Stimulated activated CD4-positive, alpha-beta T cell treated with anti-CD3 and anti-CD28 coated beads, Interleukin-2, amount 100 ng/mL, for 4 hours (primary cell): Measurements from ENCODE around the gene ZNF432.

ENCODE experiments used
- DNase-seq: peaks from one replicate; pipeline ENCODE4 v3.0.0-alpha.2; 2020; ENCODE audit warnings: low read depth

Gene ZNF432

DNA sequence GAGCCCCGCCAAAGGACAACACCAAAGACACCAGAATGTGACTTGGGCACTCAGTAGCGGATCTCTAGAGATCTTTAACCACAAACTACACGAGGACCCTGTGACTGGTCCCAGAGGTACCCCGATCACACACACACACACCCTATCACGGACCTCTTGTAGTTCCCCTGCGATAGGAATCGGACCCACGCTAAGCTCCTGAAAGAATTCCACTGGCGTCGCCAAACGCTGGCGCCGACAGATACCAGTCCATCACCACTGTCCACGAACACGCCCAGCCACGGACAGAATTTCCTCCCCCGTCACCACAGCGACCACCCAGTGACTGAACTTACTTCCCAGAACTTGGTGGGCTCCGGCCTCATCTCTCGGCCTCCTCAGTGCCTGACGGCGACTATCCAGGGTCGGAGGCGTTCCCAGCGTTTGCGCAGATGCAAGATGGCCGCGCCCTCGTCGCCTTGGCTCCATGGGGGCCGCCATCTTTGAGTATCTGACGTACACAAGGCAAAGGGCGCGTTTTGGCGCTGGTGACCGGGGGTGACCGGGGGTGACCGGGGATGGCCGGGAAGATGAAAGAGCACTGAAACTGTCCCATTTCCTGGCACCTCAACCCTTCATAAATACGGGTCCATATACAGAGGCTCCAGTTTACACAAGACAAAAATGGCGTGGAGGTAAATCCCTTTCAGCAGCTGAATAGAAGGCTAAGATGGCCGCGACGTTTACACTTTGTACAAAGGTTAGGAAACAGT is 40.7 kb downstream of the ZNF432 start, which contains the start of gene ZNF615:
TSS of gene ZNF615 (minus strand) at position 406 of the 752 bp plus-strand sequence. CDS start 4,500 bp downstream, outside the sequence.
- DNase-seq: peak; percentile 78

- DNase-seq: no peak
These were observed 41.2 kb downstream of the ZNF432 start for GRCh38 chr19:52007451-52007805.

- DNase-seq: no peak
These were observed 54.5 kb downstream of the ZNF432 start for GRCh38 chr19:51994048-51994644.

GRCh38 chr19:51993422-51993821 is 55.2 kb downstream of the ZNF432 start:
- no peak for DNase-seq

DNA sequence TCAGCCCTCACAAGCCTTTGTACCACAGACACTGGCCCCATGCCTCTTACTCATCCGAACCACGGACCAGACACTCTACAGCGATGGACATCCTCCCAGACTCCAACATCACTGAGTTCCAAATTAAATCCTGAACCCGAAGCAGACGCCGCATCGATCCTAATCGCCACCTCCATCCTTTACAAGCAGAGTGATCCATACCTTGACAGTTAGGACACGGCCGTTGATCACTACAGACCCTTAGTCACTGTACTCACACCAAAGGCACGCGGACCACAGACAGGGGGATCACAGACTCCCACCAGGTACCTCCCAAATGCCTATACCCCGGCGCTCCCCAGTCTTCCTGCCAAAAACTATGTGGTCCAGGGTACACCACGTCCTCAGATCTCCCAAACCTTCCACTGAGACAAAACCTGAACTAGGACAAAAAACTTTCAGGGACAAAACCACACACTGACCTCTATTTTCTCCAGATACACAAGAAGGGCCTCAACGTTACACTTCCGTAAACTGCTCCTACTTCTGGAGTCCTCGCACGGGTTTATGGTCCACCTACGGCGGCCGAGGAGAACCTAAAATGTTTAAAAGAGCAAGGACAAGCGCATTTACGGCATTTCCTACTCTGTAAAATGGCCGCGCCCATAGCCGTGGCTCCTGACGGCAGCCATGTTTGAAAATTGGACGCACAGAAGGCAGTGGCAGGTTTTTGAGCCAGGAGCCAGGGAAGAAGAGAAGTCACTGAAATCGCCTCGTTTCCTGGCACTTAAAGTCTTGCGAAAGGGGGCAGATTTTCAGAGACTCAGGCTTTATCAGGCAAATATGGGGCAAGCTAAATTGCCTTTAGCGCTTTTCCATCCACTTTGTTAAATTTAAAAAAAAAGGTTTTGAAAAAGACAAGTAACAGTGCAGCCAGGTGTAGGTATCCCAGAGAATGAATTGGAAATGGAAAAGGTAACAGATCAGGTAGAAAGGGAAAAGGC is 62.0 kb downstream of the ZNF432 start, which contains the start of gene ZNF350:
TSS of gene ZNF350 (minus strand) at position 532 of the 983 bp plus-strand sequence. CDS start 12,480 bp downstream, outside the sequence.
- peak; percentile 81 for DNase-seq

- no peak for DNase-seq
These were observed 65.3 kb downstream of the ZNF432 start for GRCh38 chr19:51983361-51983760.
